HepG2 (cell line): ENCODE results near the gene RPA1. TPM values are rescaled to one million over a fixed set of nuclear protein-coding genes. Genes with fewer than 3 reads are reported as not detected.
A peak's percentile ranks its signal among the peaks of the same experiment; 100 is the strongest.

Source experiments
- AKAP8 ChIP-seq: sonication (generic); formaldehyde crosslinking; IDR thresholded peaks from 2 replicates; pipeline ENCODE4 v1.5.1; 2020; ENCODE audit warnings: mild to moderate bottlenecking, missing genetic modification reagents
- EHMT2 ChIP-seq: fragments of 200-600 bp; sonication (generic); IDR thresholded peaks from 2 replicates; pipeline ENCODE4 v1.7.0; 2017; ENCODE audit warnings: antibody characterized with exemption, low read depth, low read length, borderline replicate concordance
- HMG20B ChIP-seq: conservative IDR thresholded peaks from 2 replicates; pipeline ENCODE4 v1.6.1; 2016; ENCODE audit warnings: missing genetic modification reagents, missing compliant biosample characterization
- IKZF1 ChIP-seq: fragments of 450-650 bp; IDR thresholded peaks from 2 replicates; pipeline ENCODE4 v1.7.1; 2016
- RFX5 ChIP-seq: IDR thresholded peaks from 2 replicates; pipeline ENCODE4 v1.6.1; 2011; ENCODE audit warnings: low read depth, low read length, improper control_type of control experiment
- SIX4 ChIP-seq: sonication (generic); formaldehyde crosslinking; IDR thresholded peaks from 2 replicates; pipeline ENCODE4 v1.4.0; 2020; ENCODE audit warnings: missing genetic modification reagents
- TOE1 ChIP-seq: sonication (generic); formaldehyde crosslinking; IDR thresholded peaks from 2 replicates; pipeline ENCODE4 v1.4.0; 2020; ENCODE audit warnings: mild to moderate bottlenecking, missing genetic modification reagents
- ZBTB3 ChIP-seq: sonication (generic); formaldehyde crosslinking; IDR thresholded peaks from 2 replicates; pipeline ENCODE4 v1.4.0; 2020; ENCODE audit warnings: low read depth, mild to moderate bottlenecking, moderate library complexity, missing genetic modification reagents, borderline replicate concordance
- ZNF101 ChIP-seq: sonication (generic); formaldehyde crosslinking; IDR thresholded peaks from 2 replicates; pipeline ENCODE4 v1.4.0; 2020; ENCODE audit warnings: mild to moderate bottlenecking, low read depth, missing genetic modification reagents, borderline replicate concordance
- ZNF510 ChIP-seq: sonication (generic); formaldehyde crosslinking; IDR thresholded peaks from 2 replicates; pipeline ENCODE4 v1.4.0; 2020; ENCODE audit warnings: low read depth, mild to moderate bottlenecking, missing genetic modification reagents
- ZNF547 ChIP-seq: sonication (generic); formaldehyde crosslinking; IDR thresholded peaks from 2 replicates; pipeline ENCODE4 v1.5.1; 2020; ENCODE audit warnings: mild to moderate bottlenecking, missing genetic modification reagents
- ZNF549 ChIP-seq: sonication (generic); formaldehyde crosslinking; IDR thresholded peaks from 2 replicates; pipeline ENCODE4 v1.5.0; 2020; ENCODE audit warnings: missing genetic modification reagents
- ZNF619 ChIP-seq: sonication (generic); formaldehyde crosslinking; IDR thresholded peaks from 2 replicates; pipeline ENCODE4 v1.4.0; 2020; ENCODE audit warnings: mild to moderate bottlenecking, missing genetic modification reagents
- ZNF83 ChIP-seq: sonication (generic); formaldehyde crosslinking; IDR thresholded peaks from 2 replicates; pipeline ENCODE4 v1.4.0; 2020; ENCODE audit warnings: missing genetic modification reagents, mild to moderate bottlenecking, borderline replicate concordance
- ZNF891 ChIP-seq: sonication (generic); formaldehyde crosslinking; IDR thresholded peaks from 2 replicates; pipeline ENCODE4 v1.5.0; 2020; ENCODE audit warnings: mild to moderate bottlenecking, missing genetic modification reagents
- ZSCAN22 ChIP-seq: sonication (generic); formaldehyde crosslinking; IDR thresholded peaks from 2 replicates; pipeline ENCODE4 v1.4.0; 2020; ENCODE audit warnings: mild to moderate bottlenecking, missing genetic modification reagents
- ZSCAN30 ChIP-seq: sonication (generic); formaldehyde crosslinking; IDR thresholded peaks from 2 replicates; pipeline ENCODE4 v1.5.0; 2020; ENCODE audit warnings: mild to moderate bottlenecking, missing genetic modification reagents
- polyA plus RNA-seq, 8 experiments: library from polyadenylated mRNA; depleted of rRNA in 3 of 8; stranded (reverse) in 7 of 8; unstranded in 1 of 8; fragments of >200 nt; fragmentation: Illumina TruSeq in 4 of 8; extraction: Trizol in 4 of 8; gene quantifications; 2 replicates each; pipeline versions ENCODE4 v1.2.1 to v1.2.3, GENCODE V29; 2011 to 2016; ENCODE audit warnings: low read depth in 4 of 8, missing spikeins in 1 of 8, mixed read lengths in 1 of 8; ENCODE audit not compliant: insufficient read depth in 1 of 8
- total RNA-seq, 5 experiments: library from RNA; depleted of rRNA; stranded (reverse); fragments of >200 nt; fragmentation: Illumina TruSeq; extraction: Trizol; gene quantifications; 2 replicates each; pipeline ENCODE4 v1.2.3, GENCODE V29; 2016; ENCODE audit warnings: low read depth in 1 of 5
- TF ChIP-seq, protein P1 (sequence below): sonication (generic); formaldehyde crosslinking; IDR thresholded peaks from 2 replicates; pipeline ENCODE4 v1.4.0; 2020; ENCODE audit warnings: missing genetic modification reagents
- TF ChIP-seq, protein P2 (sequence below): IDR thresholded peaks from 2 replicates; pipeline ENCODE4 v1.6.1; 2016; ENCODE audit warnings: missing compliant biosample characterization, missing genetic modification reagents, borderline replicate concordance
- TF ChIP-seq, protein P3 (sequence below): IDR thresholded peaks from 2 replicates; pipeline ENCODE4 v1.6.1; 2016; ENCODE audit warnings: low read depth, borderline replicate concordance
- TF ChIP-seq, protein P4 (sequence below): sonication (generic); formaldehyde crosslinking; IDR thresholded peaks from 2 replicates; pipeline ENCODE4 v1.5.0; 2020; ENCODE audit warnings: missing genetic modification reagents
- TF ChIP-seq, protein P5 (sequence below): sonication (generic); formaldehyde crosslinking; conservative IDR thresholded peaks from 2 replicates; pipeline ENCODE4 v1.4.0; 2020; ENCODE audit warnings: missing genetic modification reagents
- TF ChIP-seq, protein P6 (sequence below): sonication (generic); formaldehyde crosslinking; IDR thresholded peaks from 2 replicates; pipeline ENCODE4 v1.4.0; 2020; ENCODE audit warnings: missing genetic modification reagents; ENCODE audit errors: not compliant biosample characterization

The RPA1 gene
- total and polyA plus RNA-seq, 2 of the 13 experiments (the other 11 are each of a cell fraction or from before 2014, with no cell fraction given) = 13.9 to 37.6 TPM

DNA sequence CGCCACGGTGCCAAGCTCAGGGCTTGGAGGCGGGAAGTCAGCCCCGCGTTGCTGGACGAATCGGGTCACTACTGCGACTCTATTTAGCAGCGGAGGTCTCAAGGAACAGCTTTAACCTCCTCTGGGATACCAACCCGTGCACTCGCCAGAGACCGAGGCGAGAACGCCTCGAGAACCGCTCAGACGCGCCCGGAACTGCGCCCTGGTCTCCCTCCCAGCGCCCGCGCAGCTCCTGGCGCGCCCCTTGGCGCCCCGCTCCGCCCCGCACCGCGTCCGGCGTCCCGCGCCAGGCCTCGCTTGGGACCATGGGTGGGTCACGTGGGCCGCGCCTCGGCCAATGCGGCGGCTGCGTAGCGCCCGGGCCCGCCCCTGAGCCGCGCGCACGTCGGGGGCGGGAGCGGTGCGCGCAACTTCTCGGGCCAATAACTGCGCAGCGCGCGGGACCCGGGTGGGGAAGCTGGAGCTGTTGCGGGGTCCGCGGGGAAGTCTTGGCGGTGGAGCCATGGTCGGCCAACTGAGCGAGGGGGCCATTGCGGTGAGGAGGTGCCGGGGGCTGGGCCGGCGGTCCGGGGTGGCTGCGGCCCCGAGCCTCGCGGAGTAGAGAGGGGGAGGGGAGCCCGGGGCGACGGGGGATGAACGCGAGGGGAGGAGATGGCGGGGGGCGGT, at the start of gene RPA1, which contains the start of gene SMYD4 (continued):
- TF ChIP-seq, protein P1, sequence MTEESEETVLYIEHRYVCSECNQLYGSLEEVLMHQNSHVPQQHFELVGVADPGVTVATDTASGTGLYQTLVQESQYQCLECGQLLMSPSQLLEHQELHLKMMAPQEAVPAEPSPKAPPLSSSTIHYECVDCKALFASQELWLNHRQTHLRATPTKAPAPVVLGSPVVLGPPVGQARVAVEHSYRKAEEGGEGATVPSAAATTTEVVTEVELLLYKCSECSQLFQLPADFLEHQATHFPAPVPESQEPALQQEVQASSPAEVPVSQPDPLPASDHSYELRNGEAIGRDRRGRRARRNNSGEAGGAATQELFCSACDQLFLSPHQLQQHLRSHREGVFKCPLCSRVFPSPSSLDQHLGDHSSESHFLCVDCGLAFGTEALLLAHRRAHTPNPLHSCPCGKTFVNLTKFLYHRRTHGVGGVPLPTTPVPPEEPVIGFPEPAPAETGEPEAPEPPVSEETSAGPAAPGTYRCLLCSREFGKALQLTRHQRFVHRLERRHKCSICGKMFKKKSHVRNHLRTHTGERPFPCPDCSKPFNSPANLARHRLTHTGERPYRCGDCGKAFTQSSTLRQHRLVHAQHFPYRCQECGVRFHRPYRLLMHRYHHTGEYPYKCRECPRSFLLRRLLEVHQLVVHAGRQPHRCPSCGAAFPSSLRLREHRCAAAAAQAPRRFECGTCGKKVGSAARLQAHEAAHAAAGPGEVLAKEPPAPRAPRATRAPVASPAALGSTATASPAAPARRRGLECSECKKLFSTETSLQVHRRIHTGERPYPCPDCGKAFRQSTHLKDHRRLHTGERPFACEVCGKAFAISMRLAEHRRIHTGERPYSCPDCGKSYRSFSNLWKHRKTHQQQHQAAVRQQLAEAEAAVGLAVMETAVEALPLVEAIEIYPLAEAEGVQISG (CRISPR knock-in tag) = peak; percentile 64; the same call in 1 of the 2 replicates
- no peak for TF ChIP-seq SIX4 (CRISPR knock-in tag)
- no peak for TF ChIP-seq ZNF83 (CRISPR knock-in tag)
- no peak for TF ChIP-seq IKZF1
- TF ChIP-seq, protein P2, sequence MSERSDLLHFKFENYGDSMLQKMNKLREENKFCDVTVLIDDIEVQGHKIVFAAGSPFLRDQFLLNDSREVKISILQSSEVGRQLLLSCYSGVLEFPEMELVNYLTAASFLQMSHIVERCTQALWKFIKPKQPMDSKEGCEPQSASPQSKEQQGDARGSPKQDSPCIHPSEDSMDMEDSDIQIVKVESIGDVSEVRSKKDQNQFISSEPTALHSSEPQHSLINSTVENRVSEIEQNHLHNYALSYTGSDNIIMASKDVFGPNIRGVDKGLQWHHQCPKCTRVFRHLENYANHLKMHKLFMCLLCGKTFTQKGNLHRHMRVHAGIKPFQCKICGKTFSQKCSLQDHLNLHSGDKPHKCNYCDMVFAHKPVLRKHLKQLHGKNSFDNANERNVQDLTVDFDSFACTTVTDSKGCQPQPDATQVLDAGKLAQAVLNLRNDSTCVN (CRISPR knock-in tag) = no peak
- no peak for TF ChIP-seq AKAP8
- TF ChIP-seq ZNF547 = peak; percentile 74; the same call in 1 of the 2 replicates
- TF ChIP-seq, protein P3, sequence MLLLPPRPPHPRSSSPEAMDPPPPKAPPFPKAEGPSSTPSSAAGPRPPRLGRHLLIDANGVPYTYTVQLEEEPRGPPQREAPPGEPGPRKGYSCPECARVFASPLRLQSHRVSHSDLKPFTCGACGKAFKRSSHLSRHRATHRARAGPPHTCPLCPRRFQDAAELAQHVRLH (CRISPR knock-in tag) = no peak
- TF ChIP-seq, protein P4, sequence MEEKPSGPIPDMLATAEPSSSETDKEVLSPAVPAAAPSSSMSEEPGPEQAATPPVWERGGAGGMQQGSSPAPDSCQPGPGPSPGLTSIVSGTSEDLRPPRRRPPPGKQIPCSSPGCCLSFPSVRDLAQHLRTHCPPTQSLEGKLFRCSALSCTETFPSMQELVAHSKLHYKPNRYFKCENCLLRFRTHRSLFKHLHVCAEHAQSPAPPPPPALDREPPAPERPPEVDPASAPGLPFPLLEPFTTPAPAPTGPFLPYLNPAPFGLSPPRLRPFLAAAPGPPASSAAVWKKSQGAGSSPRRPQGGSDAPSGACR (CRISPR knock-in tag) = no peak
- TF ChIP-seq ZNF510 = no peak
- TF ChIP-seq ZSCAN30 = no peak
- TF ChIP-seq ZBTB3 (CRISPR knock-in tag) = no peak
- TF ChIP-seq TOE1 = no peak
- no peak for TF ChIP-seq ZNF891 (CRISPR knock-in tag)
- TF ChIP-seq, protein P5, sequence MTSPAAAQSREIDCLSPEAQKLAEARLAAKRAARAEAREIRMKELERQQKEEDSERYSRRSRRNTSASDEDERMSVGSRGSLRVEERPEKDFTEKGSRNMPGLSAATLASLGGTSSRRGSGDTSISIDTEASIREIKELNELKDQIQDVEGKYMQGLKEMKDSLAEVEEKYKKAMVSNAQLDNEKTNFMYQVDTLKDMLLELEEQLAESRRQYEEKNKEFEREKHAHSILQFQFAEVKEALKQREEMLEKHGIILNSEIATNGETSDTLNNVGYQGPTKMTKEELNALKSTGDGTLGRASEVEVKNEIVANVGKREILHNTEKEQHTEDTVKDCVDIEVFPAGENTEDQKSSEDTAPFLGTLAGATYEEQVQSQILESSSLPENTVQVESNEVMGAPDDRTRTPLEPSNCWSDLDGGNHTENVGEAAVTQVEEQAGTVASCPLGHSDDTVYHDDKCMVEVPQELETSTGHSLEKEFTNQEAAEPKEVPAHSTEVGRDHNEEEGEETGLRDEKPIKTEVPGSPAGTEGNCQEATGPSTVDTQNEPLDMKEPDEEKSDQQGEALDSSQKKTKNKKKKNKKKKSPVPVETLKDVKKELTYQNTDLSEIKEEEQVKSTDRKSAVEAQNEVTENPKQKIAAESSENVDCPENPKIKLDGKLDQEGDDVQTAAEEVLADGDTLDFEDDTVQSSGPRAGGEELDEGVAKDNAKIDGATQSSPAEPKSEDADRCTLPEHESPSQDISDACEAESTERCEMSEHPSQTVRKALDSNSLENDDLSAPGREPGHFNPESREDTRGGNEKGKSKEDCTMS (CRISPR knock-in tag) = no peak
- TF ChIP-seq EHMT2 = no peak
- TF ChIP-seq, protein P6, sequence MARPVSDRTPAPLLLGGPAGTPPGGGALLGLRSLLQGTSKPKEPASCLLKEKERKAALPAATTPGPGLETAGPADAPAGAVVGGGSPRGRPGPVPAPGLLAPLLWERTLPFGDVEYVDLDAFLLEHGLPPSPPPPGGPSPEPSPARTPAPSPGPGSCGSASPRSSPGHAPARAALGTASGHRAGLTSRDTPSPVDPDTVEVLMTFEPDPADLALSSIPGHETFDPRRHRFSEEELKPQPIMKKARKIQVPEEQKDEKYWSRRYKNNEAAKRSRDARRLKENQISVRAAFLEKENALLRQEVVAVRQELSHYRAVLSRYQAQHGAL = no peak
- TF ChIP-seq ZNF101 = no peak
- no peak for TF ChIP-seq ZNF549 (CRISPR knock-in tag)
- no peak for TF ChIP-seq HMG20B (CRISPR knock-in tag)
- TF ChIP-seq ZSCAN22 (CRISPR knock-in tag) = no peak
- TF ChIP-seq ZNF619 (CRISPR knock-in tag) = no peak
- TF ChIP-seq RFX5 = no peak
